ENCODE data around the gene ADA.

DNA sequence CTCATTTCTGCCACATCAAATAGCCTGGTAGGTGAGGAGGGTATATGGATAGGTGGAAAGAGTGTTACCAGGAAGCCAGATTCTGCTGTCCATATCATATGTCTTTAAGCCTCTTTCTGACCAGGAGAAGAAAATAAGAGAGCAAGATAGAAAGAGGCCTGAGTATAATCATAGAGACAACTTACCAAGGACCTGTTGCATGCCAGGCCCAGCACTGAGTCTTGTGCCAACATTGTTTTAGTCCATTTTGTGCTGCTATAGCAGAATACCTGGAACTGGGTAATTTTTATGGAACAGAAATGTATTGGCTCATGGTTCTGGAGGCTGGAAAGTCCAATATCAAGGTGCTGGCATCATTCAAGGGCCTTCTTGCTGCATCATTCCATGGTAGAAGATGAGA is 7.3 kb upstream of the ADA start:
- TF ChIP-seq, protein P1, sequence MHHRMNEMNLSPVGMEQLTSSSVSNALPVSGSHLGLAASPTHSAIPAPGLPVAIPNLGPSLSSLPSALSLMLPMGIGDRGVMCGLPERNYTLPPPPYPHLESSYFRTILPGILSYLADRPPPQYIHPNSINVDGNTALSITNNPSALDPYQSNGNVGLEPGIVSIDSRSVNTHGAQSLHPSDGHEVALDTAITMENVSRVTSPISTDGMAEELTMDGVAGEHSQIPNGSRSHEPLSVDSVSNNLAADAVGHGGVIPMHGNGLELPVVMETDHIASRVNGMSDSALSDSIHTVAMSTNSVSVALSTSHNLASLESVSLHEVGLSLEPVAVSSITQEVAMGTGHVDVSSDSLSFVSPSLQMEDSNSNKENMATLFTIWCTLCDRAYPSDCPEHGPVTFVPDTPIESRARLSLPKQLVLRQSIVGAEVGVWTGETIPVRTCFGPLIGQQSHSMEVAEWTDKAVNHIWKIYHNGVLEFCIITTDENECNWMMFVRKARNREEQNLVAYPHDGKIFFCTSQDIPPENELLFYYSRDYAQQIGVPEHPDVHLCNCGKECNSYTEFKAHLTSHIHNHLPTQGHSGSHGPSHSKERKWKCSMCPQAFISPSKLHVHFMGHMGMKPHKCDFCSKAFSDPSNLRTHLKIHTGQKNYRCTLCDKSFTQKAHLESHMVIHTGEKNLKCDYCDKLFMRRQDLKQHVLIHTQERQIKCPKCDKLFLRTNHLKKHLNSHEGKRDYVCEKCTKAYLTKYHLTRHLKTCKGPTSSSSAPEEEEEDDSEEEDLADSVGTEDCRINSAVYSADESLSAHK (CRISPR knock-in tag; IDR thresholded peaks at IDR 0.05; ENCODE audit: borderline replicate concordance) = no peak
- TF ChIP-seq ZSCAN29 (CRISPR knock-in tag; conservative IDR thresholded peaks at IDR 0.05) = no peak
- no peak for TF ChIP-seq ATF3 (CRISPR knock-in tag; IDR thresholded peaks at IDR 0.05)
- no peak for TF ChIP-seq CTCF (CRISPR knock-in tag; IDR thresholded peaks at IDR 0.05)
- no peak for TF ChIP-seq KDM5A (IDR thresholded peaks at IDR 0.05; ENCODE audit: borderline replicate concordance, low read length)
- TF ChIP-seq ZNF274 (CRISPR knock-in tag; IDR thresholded peaks at IDR 0.05) = no peak
- TF ChIP-seq, protein P2, sequence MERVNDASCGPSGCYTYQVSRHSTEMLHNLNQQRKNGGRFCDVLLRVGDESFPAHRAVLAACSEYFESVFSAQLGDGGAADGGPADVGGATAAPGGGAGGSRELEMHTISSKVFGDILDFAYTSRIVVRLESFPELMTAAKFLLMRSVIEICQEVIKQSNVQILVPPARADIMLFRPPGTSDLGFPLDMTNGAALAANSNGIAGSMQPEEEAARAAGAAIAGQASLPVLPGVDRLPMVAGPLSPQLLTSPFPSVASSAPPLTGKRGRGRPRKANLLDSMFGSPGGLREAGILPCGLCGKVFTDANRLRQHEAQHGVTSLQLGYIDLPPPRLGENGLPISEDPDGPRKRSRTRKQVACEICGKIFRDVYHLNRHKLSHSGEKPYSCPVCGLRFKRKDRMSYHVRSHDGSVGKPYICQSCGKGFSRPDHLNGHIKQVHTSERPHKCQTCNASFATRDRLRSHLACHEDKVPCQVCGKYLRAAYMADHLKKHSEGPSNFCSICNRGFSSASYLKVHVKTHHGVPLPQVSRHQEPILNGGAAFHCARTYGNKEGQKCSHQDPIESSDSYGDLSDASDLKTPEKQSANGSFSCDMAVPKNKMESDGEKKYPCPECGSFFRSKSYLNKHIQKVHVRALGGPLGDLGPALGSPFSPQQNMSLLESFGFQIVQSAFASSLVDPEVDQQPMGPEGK (CRISPR knock-in tag; IDR thresholded peaks at IDR 0.05) = no peak
- TF ChIP-seq YY1 (IDR thresholded peaks at IDR 0.05; ENCODE audit: insufficient read depth, insufficient replicate concordance, low read depth, low read length) = no peak
- TF ChIP-seq, protein P3, sequence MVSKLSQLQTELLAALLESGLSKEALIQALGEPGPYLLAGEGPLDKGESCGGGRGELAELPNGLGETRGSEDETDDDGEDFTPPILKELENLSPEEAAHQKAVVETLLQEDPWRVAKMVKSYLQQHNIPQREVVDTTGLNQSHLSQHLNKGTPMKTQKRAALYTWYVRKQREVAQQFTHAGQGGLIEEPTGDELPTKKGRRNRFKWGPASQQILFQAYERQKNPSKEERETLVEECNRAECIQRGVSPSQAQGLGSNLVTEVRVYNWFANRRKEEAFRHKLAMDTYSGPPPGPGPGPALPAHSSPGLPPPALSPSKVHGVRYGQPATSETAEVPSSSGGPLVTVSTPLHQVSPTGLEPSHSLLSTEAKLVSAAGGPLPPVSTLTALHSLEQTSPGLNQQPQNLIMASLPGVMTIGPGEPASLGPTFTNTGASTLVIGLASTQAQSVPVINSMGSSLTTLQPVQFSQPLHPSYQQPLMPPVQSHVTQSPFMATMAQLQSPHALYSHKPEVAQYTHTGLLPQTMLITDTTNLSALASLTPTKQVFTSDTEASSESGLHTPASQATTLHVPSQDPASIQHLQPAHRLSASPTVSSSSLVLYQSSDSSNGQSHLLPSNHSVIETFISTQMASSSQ (IDR thresholded peaks at IDR 0.05; ENCODE audit: low read depth) = no peak
- TF ChIP-seq, protein P3 (CRISPR knock-in tag; IDR thresholded peaks at IDR 0.05; ENCODE audit: borderline replicate concordance) = no peak
- TF ChIP-seq, protein P4, sequence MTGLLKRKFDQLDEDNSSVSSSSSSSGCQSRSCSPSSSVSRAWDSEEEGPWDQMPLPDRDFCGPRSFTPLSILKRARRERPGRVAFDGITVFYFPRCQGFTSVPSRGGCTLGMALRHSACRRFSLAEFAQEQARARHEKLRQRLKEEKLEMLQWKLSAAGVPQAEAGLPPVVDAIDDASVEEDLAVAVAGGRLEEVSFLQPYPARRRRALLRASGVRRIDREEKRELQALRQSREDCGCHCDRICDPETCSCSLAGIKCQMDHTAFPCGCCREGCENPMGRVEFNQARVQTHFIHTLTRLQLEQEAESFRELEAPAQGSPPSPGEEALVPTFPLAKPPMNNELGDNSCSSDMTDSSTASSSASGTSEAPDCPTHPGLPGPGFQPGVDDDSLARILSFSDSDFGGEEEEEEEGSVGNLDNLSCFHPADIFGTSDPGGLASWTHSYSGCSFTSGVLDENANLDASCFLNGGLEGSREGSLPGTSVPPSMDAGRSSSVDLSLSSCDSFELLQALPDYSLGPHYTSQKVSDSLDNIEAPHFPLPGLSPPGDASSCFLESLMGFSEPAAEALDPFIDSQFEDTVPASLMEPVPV (CRISPR knock-in tag; IDR thresholded peaks at IDR 0.05) = no peak
- no peak for TF ChIP-seq EP300 (IDR thresholded peaks at IDR 0.05; ENCODE audit: low read depth in 2 of 2, low read length in 2 of 2)
- no peak for TF ChIP-seq EP300 (CRISPR knock-in tag; IDR thresholded peaks at IDR 0.05; ENCODE audit: borderline replicate concordance)
- TF ChIP-seq ZNF496 (CRISPR knock-in tag; IDR thresholded peaks at IDR 0.05; ENCODE audit: insufficient replicate concordance) = no peak
- TF ChIP-seq ZNF614 (CRISPR knock-in tag; IDR thresholded peaks at IDR 0.05; ENCODE audit: borderline replicate concordance) = no peak

Data from HepG2 (cell line).